ENCODE measurements around the gene TAS2R38.
"Not testable (repeated sequence)": the region's sequence is repeated elsewhere in the genome, so short reads cannot be mapped to it uniquely, and the experiment has no call there.

TAS2R38 gene

DNA sequence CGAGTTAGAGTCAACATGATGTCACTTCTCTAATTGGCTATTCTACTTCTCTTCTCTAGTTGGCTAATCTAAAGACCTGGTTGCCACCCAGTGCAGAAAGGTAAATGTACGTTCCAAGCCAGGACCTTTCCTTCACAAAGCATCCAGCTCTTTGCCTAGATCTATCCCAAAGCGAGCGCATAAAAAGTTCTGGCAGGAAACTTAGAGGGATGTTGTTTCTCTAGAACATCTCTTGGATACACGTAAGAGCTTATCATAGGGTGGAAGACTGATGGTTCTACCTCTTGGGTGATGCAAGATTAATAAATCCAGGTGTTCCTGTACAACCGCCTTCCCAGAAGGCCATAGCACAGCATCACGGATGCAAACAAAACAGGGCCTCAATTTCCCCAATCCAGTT lies at the start of gene TAS2R38:
TSS of gene TAS2R38 (minus strand) at position 101 of the 400 bp plus-strand sequence. CDS start at position 17, 84 bp downstream.
- no peak for DNase-seq (ENCODE audit: low read depth in 3 of 3)

GRCh38 chr7:142018154-142018553 lies 44.6 kb upstream of the TAS2R38 start:
- DNase-seq (ENCODE audit: low read depth in 3 of 3): no peak

DNA sequence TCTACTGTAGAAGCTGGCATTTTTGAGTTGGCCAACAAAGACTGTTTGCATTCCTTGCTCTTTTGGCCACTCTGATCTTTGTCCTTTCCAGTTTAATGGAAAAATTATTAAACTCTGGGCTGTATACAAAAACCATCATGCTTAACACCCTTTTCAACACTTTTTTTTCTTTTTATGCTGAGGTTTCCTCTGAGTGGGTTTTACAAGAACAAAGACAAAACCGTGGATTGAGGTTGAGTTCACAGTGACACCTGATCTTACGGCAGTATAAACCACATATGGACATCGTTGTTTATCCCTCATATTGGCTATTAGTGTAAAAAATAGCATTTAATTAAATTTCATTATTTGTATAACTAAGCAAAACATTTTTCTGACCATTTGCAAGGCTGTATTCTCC lies 43.9 kb upstream of the TAS2R38 start:
- DNase-seq (ENCODE audit: low read depth in 3 of 3): no peak

GRCh38 chr7:142012825-142013511 lies 39.4 kb upstream of the TAS2R38 start:
- DNase-seq (ENCODE audit: low read depth in 3 of 3): no peak

- no peak for DNase-seq (ENCODE audit: low read depth in 3 of 3)
These were observed 37.5 kb upstream of the TAS2R38 start for GRCh38 chr7:142010952-142011548.

DNA sequence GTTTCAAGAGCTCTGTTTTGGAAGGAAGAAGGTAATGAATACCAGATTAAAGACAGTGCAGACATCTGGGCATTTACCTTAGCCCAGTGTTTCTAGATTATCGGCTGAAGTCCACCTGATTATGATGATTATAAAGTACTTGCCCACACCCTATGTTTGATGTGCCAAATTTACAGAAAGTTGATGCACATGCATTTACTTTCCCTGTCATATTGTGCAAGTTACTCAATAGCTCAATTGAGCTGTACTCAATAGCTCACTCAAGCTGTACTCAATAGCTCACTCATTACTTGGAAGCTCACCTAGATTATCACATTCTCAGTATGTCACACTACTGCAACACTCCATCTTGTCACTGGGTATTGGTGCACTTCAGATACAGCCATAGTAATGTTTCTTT lies 35.6 kb upstream of the TAS2R38 start:
- DNase-seq (ENCODE audit: low read depth in 3 of 3): no peak

- no peak for DNase-seq (ENCODE audit: low read depth in 3 of 3)
These were observed 33.0 kb upstream of the TAS2R38 start for GRCh38 chr7:142006577-142006976.

- DNase-seq (ENCODE audit: low read depth in 3 of 3): no peak
These were observed 28.6 kb upstream of the TAS2R38 start for GRCh38 chr7:142002179-142002578.

DNA sequence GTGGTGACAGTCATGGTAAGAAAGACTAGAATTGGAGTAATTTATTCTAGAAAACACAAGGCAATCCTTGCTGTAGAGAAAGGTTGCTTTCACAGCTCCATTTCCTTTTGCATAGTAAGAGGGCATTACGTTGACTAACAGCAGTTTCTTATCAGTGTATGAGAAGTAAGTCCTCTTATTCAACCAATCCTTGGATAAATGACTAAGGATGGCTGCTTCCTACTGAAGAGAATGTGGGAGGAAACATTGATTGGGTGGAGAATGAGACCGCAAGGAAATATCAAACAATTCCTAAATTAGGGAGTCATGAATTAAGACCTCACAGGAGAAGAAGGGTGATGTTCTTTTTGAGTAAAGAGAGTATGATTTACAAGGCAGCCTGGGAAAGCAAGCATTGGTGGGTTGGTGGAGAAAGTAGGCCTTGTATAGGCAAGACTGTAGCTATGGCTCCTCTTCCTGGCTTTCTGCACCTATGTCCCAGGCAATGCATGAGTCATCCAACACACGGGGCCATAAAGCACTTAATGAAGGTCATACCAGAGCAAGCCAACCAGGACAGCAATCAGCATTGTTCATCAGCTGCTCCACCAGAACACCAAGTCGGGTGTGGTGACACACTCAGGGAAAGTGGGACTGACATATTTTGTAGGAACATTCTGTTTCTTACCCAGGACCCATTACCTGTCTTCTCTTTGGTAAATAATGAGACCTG lies 27.7 kb upstream of the TAS2R38 start:
- DNase-seq (ENCODE audit: low read depth in 3 of 3): no peak

- DNase-seq (ENCODE audit: low read depth in 3 of 3): no peak
These were observed 26.7 kb upstream of the TAS2R38 start for GRCh38 chr7:142000244-142000643.

DNA sequence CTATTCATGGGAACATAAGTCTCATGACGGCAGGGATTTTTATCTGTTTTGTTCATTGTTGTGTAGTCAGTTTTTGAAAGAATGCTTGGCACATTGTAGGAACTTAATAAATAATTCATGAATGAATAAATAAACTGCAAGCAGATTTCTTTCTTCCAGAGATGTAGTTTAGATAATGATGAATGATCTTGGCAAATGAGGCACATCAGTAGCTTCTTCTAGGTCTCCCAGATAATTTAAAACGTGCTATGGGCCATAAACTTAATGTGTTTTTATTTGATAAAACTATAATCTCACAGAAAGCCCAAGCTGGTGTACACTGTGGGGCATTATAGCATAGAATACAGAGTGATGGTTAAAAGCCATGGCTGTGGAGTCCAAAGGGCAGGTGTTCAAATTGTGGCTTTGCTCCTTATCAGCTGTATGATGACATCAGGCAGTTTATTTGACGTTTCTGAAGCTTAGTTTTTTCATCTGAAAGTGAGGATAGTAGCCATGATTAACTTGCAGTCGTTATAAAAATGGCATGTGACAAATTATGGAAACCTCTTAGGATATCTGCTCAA lies 25.6 kb upstream of the TAS2R38 start:
- no peak for DNase-seq (ENCODE audit: low read depth in 3 of 3)

- no peak for DNase-seq (ENCODE audit: low read depth in 3 of 3)
These were observed 19.8 kb upstream of the TAS2R38 start for GRCh38 chr7:141993354-141993753.

- DNase-seq (ENCODE audit: low read depth in 3 of 3): no peak
These were observed 19.1 kb upstream of the TAS2R38 start for GRCh38 chr7:141992688-141993087.

- no peak for DNase-seq (ENCODE audit: low read depth in 3 of 3)
These were observed 18.6 kb upstream of the TAS2R38 start for GRCh38 chr7:141992156-141992555.

DNA sequence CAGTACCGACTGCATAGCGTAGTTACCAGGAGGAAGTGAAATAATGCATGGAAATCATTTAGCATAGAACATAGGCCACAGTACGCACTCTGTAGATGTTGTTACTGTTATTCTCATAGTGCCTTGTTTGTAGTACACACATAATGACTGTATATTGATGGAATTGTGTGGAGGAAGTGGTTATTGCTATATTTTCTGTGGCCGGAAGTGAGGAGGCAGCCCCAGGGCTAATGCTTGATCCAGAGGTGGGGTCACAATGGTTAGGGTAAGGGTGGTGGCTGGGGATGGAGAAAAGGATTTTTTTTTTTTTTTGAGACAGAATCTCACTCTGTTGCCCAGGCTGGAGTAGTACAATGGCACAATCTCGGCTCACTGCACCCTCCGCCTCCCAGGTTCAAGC lies 17.6 kb upstream of the TAS2R38 start:
- DNase-seq (ENCODE audit: low read depth in 3 of 3): no peak

DNA sequence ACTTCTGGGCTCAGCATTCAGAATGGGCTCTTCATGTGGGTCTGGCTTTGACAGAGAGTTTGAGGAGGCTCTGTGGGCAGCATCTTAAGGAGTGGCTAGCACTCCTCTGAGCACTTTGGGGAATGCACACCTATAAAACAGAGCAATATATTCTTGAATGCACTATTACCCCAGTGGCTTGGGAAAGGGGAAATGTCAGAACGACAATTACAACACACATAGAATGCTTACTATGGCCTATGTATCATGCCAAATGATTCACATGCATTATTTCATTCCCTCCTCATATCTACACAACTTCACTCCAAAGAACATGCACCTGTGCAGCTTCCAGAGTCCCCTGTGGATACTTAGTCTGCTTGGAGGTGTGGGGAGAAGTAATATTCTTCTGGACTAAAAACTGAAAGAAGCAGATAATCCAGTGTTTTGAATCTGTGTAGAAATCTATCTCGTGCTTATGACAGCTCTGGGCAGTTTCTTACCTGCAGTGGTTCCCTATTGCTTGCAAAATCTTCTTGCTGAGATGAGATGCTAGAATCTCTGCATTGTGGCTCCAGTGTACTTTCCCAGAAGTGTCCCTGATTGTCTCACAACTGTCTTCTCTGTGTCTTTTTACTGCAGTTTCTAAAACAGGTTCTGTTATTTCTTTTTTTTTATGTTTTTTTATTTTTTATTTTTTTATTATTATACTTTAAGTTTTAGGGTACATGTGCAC lies 16.6 kb upstream of the TAS2R38 start:
- no peak for DNase-seq (ENCODE audit: low read depth in 3 of 3)

DNA sequence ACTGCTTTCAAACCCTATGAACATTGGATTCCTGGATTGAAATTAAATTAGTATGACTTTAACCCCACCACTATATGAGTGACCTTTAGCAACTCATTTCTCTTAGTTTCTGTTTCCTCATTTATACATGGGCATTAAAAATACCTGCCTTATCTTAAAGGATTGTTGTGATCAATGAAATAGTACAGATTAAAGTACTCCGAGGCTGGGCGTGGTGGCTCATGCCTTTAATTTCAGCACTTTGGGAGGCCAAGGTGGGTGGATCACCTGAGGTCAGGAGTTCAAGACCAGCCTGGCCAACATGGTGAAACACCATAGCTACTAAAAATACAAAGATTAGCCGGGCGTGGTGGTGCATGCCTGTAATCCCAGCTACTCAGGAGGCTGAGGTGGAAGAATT lies 14.2 kb upstream of the TAS2R38 start:
- not testable (repeated sequence) for DNase-seq (ENCODE audit: low read depth in 3 of 3)

- no peak for DNase-seq (ENCODE audit: low read depth in 3 of 3)
These were observed 13.3 kb upstream of the TAS2R38 start for GRCh38 chr7:141986923-141987322.

DNA sequence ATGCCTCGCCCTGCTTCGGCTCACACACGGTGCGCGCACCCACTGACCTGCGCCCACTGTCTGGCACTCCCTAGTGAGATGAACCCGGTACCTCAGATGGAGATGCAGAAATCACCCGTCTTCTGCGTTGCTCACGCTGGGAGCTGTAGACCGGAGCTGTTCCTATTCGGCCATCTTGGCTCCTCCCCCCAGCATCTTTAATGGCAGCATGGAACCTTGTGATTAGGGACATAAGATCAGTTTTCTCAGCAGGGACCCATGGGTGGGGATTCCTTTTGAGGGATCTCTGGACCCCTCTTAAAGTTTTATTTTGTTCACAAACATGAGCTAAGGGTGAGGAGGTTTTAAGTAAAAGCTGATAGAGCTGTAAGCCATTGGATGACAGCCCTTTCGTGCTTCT lies 12.4 kb upstream of the TAS2R38 start:
- DNase-seq (ENCODE audit: low read depth in 3 of 3): not testable (repeated sequence)

DNA sequence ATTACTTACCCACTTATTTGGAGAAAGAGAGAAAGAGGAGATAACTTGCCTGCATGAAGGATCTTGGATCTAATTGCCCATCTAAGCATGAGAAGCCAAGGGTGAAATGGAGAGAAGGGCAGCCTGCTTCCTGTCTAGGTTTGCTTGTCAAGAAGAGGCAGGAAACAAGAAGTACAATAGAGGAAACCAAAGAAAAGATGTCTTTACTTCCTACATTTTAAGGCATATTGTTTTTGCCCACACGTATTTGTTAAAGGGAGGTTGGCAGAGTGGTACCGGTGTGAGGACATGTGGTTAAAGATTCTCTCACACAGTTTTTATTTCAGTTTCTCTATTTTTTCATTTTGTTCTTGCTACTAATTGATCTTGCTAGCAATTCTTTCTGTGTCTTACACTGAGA lies 6.0 kb upstream of the TAS2R38 start:
- no peak for DNase-seq (ENCODE audit: low read depth in 3 of 3)

GRCh38 chr7:141978351-141978750 lies 4.8 kb upstream of the TAS2R38 start:
- DNase-seq (ENCODE audit: low read depth in 3 of 3): no peak

Measured in stimulated activated CD4-positive, alpha-beta T cell treated with anti-CD3 and anti-CD28 coated beads, TNF-alpha, amount 100 ng/mL, for 48 hours (primary cell).